Vagina (tissue), 2 donors: ENCODE results near the gene HES1. TPM values are rescaled to one million over a fixed set of nuclear protein-coding genes. Genes with fewer than 3 reads are reported as not detected.

Experiments used
- DNase-seq, 2 donors: peaks; one replicate each; pipeline ENCODE4 v3.0.0-alpha.2; 2017; ENCODE audit errors: extremely low spot score in 2 of 2
- H3K27ac ChIP-seq: fragments of 200-600 bp; sonication (generic); one replicate; pipeline ENCODE4 v1.5.1; 2019
- H3K27me3 ChIP-seq: fragments of 200-600 bp; sonication (generic); one replicate; pipeline ENCODE4 v1.5.1; 2019
- H3K36me3 ChIP-seq, 2 donors: fragments of 200-600 bp; sonication (generic); one replicate each; pipeline ENCODE4 v1.5.1; 2017 to 2019
- H3K4me1 ChIP-seq: fragments of 200-600 bp; sonication (generic); one replicate; pipeline ENCODE4 v1.5.1; 2019
- H3K4me3 ChIP-seq, 2 donors: fragments of 200-600 bp; sonication (generic); 1 replicate in 1 of 2; 2 replicates in 1 of 2; pipeline ENCODE4 v1.5.1; 2016 to 2019
- H3K9me3 ChIP-seq: fragments of 200-600 bp; sonication (generic); one replicate; pipeline ENCODE4 v1.5.1; 2019
- POLR2A ChIP-seq, 2 donors: fragments of 450-650 bp; IDR thresholded peaks; one replicate each; pipeline ENCODE4 v1.6.1; 2017; ENCODE audit warnings: antibody characterized with exemption in 2 of 2, mild to moderate bottlenecking in 2 of 2, moderate library complexity in 2 of 2
- POLR2AphosphoS5 ChIP-seq, 2 donors: sonication (generic); formaldehyde crosslinking; IDR thresholded peaks; one replicate each; pipeline ENCODE4 v1.9.0; 2017; ENCODE audit warnings: antibody characterized with exemption in 2 of 2, mild to moderate bottlenecking in 2 of 2, low read depth in 1 of 2; ENCODE audit not compliant: insufficient read depth in 1 of 2
- intact Hi-C: fragments of 100-400 bp; cut with DNase I; formaldehyde crosslinking; loops from one replicate; pipeline ENCODE4 v1.15.1; 2023
- total RNA-seq: library from RNA; depleted of rRNA; stranded (reverse); fragments of >200 nt; gene quantifications from one replicate; pipeline ENCODE4 v1.2.3, GENCODE V29; 2016
- TF ChIP-seq, protein P1 (sequence below), 3 experiments: fragments of 450-650 bp in 2 of 3; fragments of 200-600 bp in 1 of 3; sonication (generic) in 1 of 3; IDR thresholded peaks; one replicate each; pipeline ENCODE4 v1.5.1; 2017 to 2019; ENCODE audit warnings: antibody characterized with exemption in 3 of 3, mild to moderate bottlenecking in 2 of 3, moderate library complexity in 2 of 3

HES1 gene
- total RNA-seq, 1 donor from 2014 or later, result 191 TPM

DNA sequence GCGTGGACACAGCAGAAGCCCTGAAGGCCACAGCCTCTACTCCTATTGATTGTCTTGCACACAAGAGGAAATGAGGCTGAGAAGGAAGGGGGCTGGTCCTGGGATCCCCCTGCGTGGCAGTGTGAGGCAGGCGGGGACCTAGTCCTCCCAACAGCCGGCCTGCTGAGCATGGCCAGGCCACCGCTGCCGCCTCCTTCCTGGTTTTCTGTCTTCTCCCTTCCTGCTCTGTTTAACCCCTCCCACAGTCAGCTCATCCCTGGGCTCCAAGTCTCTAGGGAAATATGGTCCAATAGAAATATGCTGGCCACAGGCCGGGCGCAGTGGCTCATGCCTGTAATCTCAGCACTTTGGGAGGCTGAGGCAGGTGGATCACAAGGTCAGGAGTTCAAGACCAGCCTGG lies 42.1 kb upstream of the HES1 start:
- TF ChIP-seq, protein P1, sequence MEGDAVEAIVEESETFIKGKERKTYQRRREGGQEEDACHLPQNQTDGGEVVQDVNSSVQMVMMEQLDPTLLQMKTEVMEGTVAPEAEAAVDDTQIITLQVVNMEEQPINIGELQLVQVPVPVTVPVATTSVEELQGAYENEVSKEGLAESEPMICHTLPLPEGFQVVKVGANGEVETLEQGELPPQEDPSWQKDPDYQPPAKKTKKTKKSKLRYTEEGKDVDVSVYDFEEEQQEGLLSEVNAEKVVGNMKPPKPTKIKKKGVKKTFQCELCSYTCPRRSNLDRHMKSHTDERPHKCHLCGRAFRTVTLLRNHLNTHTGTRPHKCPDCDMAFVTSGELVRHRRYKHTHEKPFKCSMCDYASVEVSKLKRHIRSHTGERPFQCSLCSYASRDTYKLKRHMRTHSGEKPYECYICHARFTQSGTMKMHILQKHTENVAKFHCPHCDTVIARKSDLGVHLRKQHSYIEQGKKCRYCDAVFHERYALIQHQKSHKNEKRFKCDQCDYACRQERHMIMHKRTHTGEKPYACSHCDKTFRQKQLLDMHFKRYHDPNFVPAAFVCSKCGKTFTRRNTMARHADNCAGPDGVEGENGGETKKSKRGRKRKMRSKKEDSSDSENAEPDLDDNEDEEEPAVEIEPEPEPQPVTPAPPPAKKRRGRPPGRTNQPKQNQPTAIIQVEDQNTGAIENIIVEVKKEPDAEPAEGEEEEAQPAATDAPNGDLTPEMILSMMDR (IDR thresholded peaks at IDR 0.05), result no peak
- TF ChIP-seq POLR2A (IDR thresholded peaks at IDR 0.05) (no peak), POLR2AphosphoS5 (IDR thresholded peaks at IDR 0.05; ENCODE audit: insufficient read depth in 1 of 2, low read depth in 1 of 2) (no peak)
- peaks cover 22% of the 10 kb centered on the region for H3K4me1 ChIP-seq
- no peaks in the 10 kb centered on the region for H3K36me3 ChIP-seq
- no peak overlapping the region for H3K4me3 ChIP-seq
- H3K27me3 ChIP-seq, result no peaks in the 10 kb centered on the region
- DNase-seq, result no peak
- no peak overlapping the region for H3K27ac ChIP-seq
- intact Hi-C loops, result no loop called here
- no peaks in the 10 kb centered on the region for H3K9me3 ChIP-seq

DNA sequence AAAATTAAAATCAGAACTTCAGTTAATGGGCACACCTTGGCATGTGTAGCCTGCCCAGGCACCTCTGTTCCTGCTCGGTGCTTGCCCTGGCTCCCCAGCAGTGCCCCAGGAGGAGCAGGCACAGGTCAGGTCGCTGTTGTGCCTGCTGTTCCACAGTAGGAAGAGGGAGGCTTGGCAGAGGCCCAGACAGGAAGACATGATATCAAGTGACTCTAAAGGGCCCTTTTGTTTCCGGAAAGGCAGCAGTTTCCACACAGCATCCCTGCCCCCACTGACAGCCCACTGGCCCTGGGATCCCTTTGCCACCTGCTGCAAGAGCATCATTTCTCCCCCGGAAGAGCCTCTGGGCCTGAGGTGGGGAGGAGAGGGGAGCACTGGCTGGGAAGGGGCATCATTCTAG lies 40.5 kb upstream of the HES1 start:
- H3K36me3 ChIP-seq, result no peaks in the 10 kb centered on the region
- no peaks in the 10 kb centered on the region for H3K27me3 ChIP-seq
- no peaks in the 10 kb centered on the region for H3K9me3 ChIP-seq
- H3K27ac ChIP-seq, result no peak overlapping the region
- intact Hi-C loops, result no loop called here
- H3K4me1 ChIP-seq, result peaks cover 10% of the 10 kb centered on the region
- H3K4me3 ChIP-seq, result no peak overlapping the region
- DNase-seq, result no peak
- TF ChIP-seq POLR2A (IDR thresholded peaks at IDR 0.05), result no peak

DNA sequence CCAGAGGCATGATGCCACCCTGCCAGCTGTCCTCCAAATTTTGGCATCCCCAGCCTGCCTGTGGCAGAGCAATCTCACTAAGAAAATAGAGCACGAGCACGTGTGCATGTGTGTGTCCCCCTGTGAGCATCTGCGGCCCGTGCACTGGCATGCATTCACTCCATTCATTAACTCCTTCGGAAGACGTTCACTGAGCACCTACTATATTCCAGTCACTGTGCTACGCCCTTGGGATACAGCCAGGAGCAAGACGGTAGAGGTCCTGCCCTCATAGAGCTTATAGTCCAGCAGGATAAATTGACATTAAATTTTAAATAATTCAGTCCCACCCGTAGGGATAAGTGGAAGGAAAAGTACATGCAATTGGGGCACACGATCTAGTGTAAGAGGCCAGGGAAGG lies 40.0 kb upstream of the HES1 start:
- Histone ChIP-seq H3K27me3 (no peaks in the 10 kb centered on the region), H3K4me3 (no peak overlapping the region), H3K27ac (no peak overlapping the region), H3K4me1 (peaks cover 10% of the 10 kb centered on the region), H3K36me3 (no peaks in the 10 kb centered on the region), H3K9me3 (no peaks in the 10 kb centered on the region)
- DNase-seq, result no peak
- intact Hi-C loops, result no loop called here
- no peak for TF ChIP-seq POLR2AphosphoS5 (IDR thresholded peaks at IDR 0.05; ENCODE audit: insufficient read depth in 1 of 2, low read depth in 1 of 2)
- TF ChIP-seq, protein P1 (IDR thresholded peaks at IDR 0.05), result no peak
- no peak for TF ChIP-seq POLR2A (IDR thresholded peaks at IDR 0.05)

DNA sequence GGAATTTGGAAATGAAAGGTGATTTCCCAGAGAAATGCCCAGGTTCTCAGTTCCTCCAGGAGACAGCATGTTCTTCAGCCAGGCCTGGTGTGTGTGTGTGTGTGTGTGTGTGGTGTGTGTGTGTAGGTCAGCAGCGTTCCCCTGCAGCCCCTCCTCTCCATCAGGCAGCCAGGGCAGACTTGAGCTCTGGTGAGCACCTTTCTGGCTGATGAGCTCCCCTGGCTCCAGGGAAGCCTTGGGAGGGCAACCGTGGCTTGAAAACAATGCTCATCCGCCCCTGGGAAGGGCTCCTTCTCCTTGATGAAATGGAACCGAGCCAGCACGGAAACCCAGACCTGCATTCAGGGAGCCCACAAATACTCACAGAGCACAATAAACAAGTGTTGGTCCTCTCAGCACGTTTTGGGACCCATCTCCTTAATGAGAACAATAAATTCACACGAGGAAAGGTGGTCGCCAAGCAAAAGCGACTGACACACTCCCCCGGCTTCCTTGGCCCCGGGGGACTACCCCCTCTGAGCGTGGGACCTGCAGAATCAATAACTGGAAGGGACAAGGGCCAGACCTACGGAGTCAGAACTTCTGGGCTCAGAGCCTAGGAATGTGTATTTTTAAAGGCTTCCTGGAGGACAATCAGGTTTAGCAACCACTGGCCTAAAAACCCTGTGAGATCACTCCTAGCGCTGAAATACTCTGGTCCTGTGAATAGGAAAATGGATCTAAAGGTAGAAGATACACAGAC lies 38.6 kb upstream of the HES1 start:
- TF ChIP-seq, protein P1 (IDR thresholded peaks at IDR 0.05), result no peak
- TF ChIP-seq POLR2AphosphoS5 (IDR thresholded peaks at IDR 0.05; ENCODE audit: insufficient read depth in 1 of 2, low read depth in 1 of 2) (no peak), POLR2A (IDR thresholded peaks at IDR 0.05) (no peak)
- intact Hi-C loops, result no loop called here
- Histone ChIP-seq H3K9me3 (no peaks in the 10 kb centered on the region), H3K27ac (no peak overlapping the region), H3K4me3 (no peak overlapping the region), H3K36me3 (no peaks in the 10 kb centered on the region), H3K27me3 (no peaks in the 10 kb centered on the region), H3K4me1 (peaks cover 10% of the 10 kb centered on the region)
- DNase-seq, result no peak

DNA sequence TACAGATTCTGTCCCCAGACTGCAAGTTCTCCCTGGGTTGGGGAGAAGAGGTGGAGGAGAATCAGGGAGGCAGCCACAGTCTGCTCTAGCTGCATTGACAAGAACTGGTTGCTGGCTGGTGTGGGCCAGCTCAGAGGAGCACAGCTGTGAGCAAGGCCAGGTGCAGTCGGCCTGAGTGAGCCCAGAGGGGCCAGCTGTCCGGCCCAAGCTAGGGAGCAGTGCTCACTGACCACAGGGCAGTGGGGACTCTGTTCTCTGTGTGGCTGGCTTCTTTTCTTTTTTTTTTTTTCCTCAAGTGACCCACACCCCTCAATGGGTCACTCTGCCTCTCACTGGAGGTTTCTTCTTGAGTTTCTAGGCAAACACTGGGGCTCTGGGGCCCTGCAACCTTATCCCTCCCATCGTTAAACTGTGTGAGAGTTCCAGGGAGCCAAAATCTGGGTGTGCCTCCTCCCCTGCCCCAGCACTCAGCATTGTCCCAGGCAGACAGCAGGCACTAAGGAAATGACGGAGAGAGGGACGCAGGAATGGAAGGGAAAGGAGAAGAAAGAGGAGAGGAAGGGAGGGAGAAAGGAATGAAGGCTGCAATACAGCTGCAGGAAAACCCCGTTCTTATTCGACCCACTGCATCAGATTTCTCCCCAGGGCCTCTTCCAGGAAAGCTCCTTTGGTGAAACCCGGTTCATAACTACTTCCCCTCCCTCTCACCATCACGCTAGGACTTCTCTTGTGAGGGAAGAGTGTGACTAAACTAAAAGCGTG lies 37.7 kb upstream of the HES1 start:
- Histone ChIP-seq H3K27ac (no peak overlapping the region), H3K36me3 (no peaks in the 10 kb centered on the region), H3K27me3 (no peaks in the 10 kb centered on the region), H3K4me1 (peaks cover 10% of the 10 kb centered on the region), H3K4me3 (no peak overlapping the region), H3K9me3 (no peaks in the 10 kb centered on the region)
- no peak for DNase-seq
- intact Hi-C loops, result no loop called here
- TF ChIP-seq POLR2A (IDR thresholded peaks at IDR 0.05), result no peak
- TF ChIP-seq, protein P1 (IDR thresholded peaks at IDR 0.05), result no peak
- TF ChIP-seq POLR2AphosphoS5 (IDR thresholded peaks at IDR 0.05; ENCODE audit: insufficient read depth in 1 of 2, low read depth in 1 of 2), result no peak
